CD1c-positive myeloid dendritic cell (primary cell): ENCODE results near the gene BRF1.

Source experiments
- DNase-seq: peaks from one replicate; pipeline ENCODE4 v3.0.0-alpha.2; 2016; ENCODE audit errors: extremely low spot score

Gene BRF1

GRCh38 chr14:105196265-105196960 lies 104.4 kb downstream of the BRF1 start:
- no peak for DNase-seq

- DNase-seq = peak; percentile 32
These were observed 105.1 kb downstream of the BRF1 start for GRCh38 chr14:105195522-105196264.

DNA sequence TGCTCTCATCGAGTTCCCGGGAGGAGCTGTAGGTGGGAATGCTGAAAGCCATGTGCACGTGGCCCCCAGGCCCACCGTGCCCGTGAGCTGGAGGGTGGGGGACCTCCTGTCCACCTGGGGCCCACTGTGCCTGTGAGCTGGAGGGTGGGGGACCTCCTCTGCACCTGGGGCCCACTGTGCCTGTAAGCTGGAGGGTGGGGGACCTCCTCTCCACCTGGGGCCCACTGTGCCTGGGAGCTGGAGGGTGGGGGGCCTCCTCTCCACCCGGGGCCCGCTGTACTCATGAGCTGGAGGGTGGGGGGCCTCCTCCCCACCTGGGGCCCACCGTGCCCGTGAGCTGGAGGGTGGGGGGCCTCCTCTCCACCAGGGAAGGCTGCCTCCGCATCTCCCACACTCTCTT lies 105.8 kb downstream of the BRF1 start:
- DNase-seq = no peak

DNA sequence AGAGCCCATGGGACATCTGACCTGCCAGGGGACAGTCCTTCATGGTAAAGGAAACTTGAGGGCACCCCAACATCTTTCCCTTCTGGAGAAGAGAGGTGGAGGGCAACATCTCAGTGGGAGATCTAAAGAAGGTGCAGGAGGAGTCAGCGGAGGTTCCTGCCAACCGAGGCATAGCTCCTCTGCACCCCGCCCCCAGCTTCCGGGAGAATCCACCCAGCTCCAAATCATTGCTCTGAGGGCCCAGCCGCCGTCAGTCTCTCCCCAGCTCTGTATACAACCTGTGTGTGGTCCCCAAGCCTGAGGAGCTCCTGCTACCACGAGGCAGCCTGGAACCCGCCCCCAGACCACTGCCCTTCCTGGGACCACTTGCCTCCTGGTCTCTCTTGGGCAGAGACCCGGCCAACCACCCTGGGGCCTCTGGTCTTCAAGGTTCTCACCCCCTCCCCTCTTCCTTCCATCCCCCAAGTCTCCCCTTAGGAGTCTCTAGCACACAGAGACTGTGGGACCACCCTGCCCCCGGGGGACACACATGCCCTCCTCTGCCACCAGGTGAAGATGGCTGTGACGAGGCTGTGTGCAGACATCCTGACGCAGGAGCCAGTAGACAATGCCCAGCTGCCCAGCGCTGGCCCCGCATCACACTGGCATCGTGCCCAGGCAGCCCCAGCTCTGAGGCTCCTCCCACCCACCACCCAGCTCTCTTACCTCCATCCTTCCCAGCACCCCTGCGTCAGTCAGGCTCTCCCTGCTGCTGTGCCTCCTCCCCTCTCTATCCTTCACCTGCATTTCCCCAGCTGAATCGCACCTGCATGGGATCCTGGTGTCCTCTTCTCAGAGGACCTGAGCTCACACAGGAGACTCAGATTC lies 106.7 kb downstream of the BRF1 start:
- DNase-seq = no peak

- peak; percentile 71 for DNase-seq
These were observed 107.7 kb downstream of the BRF1 start for GRCh38 chr14:105192866-105193731.

GRCh38 chr14:105187935-105188524 lies 112.8 kb downstream of the BRF1 start:
- no peak for DNase-seq

DNA sequence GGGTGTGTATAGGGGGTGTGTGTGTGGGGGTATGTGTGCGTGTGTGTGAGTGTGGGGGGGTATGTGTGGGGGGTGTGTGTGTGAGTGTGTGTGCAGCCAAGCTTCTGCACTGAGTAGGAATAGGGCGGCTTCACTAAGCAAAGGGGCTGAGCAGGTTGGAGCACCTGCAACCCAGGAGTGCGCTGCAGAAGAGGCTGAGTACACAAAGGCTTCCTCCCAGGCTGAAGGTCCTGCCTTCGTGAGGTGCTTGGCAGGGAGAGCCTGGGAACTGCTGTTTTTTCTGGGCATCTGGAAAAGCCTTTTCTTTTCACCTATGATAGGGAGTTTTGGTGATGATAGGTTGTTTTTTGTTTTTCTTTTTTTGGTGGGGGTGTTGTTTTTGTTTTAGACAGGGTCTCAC lies 113.7 kb downstream of the BRF1 start:
- no peak for DNase-seq

DNA sequence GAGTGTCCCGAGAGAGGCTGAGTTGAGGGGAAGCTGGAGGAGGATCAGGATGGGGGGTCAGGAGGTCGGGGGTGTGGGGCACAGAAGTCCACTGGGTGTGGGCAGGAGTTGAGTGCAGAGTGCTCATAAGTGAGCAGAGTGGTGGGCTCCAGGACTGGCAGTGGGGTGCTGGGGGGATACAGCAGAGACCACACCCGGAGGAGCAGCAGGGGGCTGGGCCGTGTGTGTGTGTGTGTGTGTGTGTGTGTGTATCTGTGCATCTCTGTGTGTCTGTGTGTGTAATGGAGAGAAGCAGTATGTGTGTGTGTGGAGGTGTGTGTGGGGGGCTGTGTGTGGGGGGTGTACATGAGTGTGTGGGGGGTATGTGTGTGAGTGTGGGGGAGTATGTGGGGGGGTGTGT lies 114.8 kb downstream of the BRF1 start:
- DNase-seq = no peak

DNA sequence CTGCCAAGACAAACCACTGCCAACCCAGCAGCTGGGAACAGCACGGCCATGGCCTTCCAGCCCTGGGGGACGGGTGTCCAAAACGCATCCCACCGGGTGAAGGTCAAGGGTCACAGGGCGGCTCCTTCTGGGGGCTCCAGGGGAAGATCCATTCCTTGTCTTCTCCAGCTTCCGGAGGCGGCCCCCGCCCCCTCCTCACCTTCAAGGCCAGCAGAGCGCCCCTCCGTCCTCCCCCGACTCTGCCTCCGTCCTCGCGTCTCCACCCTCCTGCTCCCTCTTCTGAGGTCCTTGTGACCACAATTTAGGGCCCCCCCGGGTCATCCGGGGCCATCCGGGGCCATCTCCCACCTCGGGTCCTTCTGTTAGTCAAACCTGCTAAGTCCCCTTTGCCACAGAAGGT lies 115.8 kb downstream of the BRF1 start:
- DNase-seq = no peak

DNA sequence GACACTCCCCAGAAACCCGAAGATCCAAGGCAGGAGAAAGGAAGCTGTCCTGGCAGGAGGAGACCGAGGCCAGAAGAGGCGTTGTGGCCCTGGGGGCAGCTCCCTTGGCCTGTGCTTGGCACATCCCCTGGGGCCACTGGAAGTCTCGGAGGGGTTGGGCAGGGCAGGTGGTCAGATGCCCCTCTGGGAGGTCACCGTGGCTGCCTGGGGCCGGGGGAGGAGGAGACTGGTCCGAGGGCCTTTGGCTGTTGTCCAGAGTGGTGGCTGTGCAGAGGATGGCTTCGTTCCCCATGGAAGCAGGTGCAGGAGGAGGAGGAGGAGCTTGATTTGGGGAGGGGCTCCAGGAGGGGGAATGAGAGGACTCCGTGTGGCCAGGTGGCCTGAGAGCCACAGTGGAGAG lies 116.3 kb downstream of the BRF1 start:
- DNase-seq = no peak

DNA sequence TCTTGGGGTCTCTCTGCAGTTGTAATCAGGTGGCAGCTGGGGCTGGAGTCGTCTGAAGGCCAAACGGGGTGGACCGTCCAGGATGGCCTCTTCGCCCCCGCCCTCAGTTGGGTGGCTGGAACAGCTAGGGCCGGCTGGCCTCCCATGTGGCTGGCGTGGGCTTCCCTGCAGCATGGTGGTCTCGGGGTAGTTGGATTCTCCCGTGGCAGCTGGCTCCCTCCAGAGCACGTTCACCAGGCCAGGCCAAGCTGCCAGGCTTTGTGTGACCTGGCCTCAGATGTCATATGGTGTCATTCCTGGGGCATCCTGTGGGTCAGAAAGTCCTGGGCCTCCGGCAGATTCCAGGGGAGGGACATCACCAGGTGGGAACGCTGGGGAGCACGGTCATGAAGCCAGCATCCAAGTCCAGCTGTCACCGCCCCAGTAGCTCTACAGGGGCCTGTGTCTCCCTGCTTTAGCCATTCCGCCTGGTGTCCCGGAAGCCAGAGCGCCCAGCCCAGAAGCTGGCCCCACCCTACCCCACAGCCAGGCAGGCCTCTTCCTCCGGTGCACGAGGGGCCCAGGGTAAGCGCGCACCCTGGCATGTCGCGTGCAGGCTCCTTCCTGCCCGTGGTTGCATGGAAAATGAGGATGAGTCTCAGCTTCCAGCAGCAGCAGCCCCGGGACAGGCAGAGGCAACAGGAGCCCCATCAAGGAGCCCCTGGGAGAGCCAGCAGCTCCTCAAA lies 118.3 kb downstream of the BRF1 start:
- no peak for DNase-seq

GRCh38 chr14:105181549-105182295 lies 119.1 kb downstream of the BRF1 start:
- DNase-seq = no peak

- DNase-seq = peak; percentile 65
These were observed 119.9 kb downstream of the BRF1 start, which contains the start of gene NUDT14 for GRCh38 chr14:105180592-105181548. Gene NUDT14 (minus strand): TSS chr14:105181312. CDS start chr14:105181209, 103 bp downstream.

DNA sequence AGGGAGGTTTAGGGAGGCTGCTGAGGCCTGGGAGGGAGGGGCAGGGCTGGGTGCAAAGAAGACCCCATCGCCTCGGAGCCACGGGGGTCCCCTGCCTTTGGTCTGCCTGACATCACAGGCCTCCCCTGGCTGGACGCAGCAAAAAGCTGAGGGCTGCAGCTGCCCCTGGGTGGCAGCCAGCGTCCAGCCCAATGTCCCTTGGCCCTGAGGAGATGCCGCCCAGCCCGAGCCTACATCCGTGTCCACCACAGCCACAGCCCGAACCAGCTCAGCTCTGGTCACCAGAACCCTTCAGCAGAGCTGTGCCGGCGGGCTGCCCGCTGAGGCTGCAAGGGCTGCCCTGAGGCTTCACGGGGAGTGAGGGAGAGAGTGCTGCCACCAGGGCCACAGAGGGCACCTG lies 121.6 kb downstream of the BRF1 start:
- no peak for DNase-seq

- no peak for DNase-seq
These were observed 122.0 kb downstream of the BRF1 start for GRCh38 chr14:105178868-105179140.

GRCh38 chr14:105178069-105178867 lies 122.5 kb downstream of the BRF1 start:
- no peak for DNase-seq

DNA sequence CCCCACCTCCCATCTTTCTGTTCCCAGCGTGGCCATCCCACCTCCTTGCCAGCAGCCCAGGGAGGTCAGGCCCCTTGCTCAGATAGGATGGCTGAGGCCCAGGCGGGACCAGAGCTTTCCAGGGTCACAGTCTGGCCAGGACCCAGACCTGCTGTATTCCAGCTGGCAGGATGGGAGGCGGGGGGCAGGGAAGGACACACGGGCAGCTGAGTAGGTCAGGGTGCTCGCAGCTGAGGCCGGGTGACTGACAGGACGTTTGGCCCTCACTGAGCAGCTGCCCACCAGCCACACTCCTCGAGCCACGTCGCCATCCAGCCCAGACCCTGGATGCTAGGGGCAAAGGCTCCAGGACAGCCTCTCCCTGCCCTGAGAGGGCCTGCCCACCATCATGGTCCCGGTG lies 123.7 kb downstream of the BRF1 start:
- DNase-seq = no peak

GRCh38 chr14:105176513-105176912 lies 124.3 kb downstream of the BRF1 start:
- DNase-seq = no peak
